Measurements from ENCODE around the gene EYA2. TPM values are rescaled to one million over a fixed set of nuclear protein-coding genes. Genes with fewer than 3 reads are reported as not detected.

The EYA2 gene
- total RNA-seq, 4 donors from 2014 or later, result 0.60 to 4.0 (median 0.99) TPM

DNA sequence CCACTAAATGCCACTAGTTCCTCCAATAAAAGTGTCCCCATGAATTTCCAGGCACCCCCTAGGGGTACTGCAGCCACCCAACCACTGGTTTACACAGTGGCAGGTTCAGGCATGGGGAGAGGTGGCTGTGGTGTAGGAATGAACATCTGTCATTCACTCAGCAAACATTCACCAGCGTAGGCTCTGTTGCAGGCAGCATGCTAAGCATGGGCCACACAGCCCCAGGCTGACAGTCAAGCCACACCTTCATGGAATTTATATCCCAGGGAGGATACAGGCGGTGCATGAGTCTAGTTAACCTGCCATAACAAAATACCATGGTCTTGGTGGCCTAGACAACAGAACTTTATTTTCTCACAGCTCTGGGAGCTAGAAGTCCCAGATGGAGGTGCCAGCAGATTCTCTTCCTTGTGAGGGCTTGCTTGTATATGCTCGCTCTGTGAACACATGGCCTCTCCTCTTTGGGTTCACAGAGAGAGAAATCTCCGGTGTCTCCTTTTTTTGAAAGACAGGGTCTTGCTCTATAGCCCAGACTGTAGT, 135.7 kb downstream of the EYA2 start:
- Histone ChIP-seq H3K4me1 (no peaks in the 10 kb centered on the region), H3K4me3 (no peak overlapping the region), H3K27ac (no peak overlapping the region), H3K36me3 (no peaks in the 10 kb centered on the region), H3K9me3 (peaks cover 0 to 4% (median 0%) of the 10 kb centered on the region in 3 donors), H3K27me3 (no peaks in the 10 kb centered on the region)
- no peak for DNase-seq
- intact Hi-C loops (cut with DNase I; ENCODE audit: low total_unique reads), result no loop called here
- TF ChIP-seq POLR2A (IDR thresholded peaks at IDR 0.05), result no peak
- TF ChIP-seq, protein P1, sequence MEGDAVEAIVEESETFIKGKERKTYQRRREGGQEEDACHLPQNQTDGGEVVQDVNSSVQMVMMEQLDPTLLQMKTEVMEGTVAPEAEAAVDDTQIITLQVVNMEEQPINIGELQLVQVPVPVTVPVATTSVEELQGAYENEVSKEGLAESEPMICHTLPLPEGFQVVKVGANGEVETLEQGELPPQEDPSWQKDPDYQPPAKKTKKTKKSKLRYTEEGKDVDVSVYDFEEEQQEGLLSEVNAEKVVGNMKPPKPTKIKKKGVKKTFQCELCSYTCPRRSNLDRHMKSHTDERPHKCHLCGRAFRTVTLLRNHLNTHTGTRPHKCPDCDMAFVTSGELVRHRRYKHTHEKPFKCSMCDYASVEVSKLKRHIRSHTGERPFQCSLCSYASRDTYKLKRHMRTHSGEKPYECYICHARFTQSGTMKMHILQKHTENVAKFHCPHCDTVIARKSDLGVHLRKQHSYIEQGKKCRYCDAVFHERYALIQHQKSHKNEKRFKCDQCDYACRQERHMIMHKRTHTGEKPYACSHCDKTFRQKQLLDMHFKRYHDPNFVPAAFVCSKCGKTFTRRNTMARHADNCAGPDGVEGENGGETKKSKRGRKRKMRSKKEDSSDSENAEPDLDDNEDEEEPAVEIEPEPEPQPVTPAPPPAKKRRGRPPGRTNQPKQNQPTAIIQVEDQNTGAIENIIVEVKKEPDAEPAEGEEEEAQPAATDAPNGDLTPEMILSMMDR (IDR thresholded peaks at IDR 0.05 in 4 of 5, conservative IDR thresholded peaks at IDR 0.05 in 1 of 5), result no peak
- in situ Hi-C loops (cut with MboI; ENCODE audit: low sequenced_read_pairs in 4 of 4), result loop anchor here in 1 of 4 donors (25.0 kb wide), 1 partner anchor 93 kb away; no protein-coding TSS in a partner anchor
- no peak for ATAC-seq

DNA sequence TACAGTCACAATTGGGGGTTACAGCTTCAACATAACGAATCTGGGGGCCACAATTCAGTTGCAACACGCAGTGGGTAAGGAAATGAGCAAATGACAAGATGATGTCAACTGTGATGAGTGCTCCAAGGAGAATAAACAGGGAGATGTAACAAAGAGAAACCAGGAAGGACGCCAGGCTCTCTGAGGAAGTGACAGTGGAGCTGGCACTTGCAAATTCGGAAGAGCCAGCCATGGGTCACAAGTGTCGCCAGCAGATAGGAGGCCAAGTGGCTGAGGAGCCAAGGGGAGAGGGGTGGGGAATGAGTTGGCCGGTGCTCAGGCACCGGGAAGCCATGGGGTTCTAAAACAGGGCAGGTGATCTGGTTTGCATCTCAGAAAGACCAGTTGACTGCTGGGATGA, 136.4 kb downstream of the EYA2 start:
- DNase-seq (peak in 1 of 2 donors; percentile 39), ATAC-seq (no peak)
- intact Hi-C loops (cut with DNase I; ENCODE audit: low total_unique reads), result no loop called here
- no peak overlapping the region for H3K4me3 ChIP-seq
- TF ChIP-seq, protein P1 (IDR thresholded peaks at IDR 0.05 in 4 of 5, conservative IDR thresholded peaks at IDR 0.05 in 1 of 5), result no peak
- no peak for TF ChIP-seq POLR2A (IDR thresholded peaks at IDR 0.05)
- peak overlapping the region in 1 of 4 donors; percentile 34 for H3K27ac ChIP-seq
- H3K36me3 ChIP-seq, result no peaks in the 10 kb centered on the region
- in situ Hi-C loops (cut with MboI; ENCODE audit: low sequenced_read_pairs in 4 of 4), result loop anchor here in 1 of 4 donors (25.0 kb wide), 1 partner anchor 94 kb away; no protein-coding TSS in a partner anchor
- no peaks in the 10 kb centered on the region for H3K4me1 ChIP-seq
- peaks cover 0 to 4% (median 0%) of the 10 kb centered on the region in 3 donors for H3K9me3 ChIP-seq
- H3K27me3 ChIP-seq, result no peaks in the 10 kb centered on the region

DNA sequence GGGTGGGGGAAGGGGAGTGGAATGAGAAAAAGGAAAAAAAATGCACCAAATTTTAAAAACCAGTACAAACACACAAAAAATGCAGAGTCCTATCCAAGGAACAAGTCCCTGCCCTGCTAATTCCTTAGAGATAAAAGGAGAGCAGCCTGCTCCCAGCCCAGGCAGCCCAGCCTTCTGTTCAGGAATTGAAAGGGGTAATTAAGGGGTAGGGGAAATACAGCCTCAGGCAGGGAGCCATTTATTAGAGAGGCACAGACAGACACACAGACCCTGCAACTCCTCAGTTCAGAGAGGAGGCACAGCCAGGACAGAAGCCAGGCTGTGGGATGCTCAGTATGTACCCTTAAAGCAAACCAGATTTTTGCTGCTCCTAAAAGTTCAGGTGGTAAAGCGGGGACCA, 137.2 kb downstream of the EYA2 start:
- in situ Hi-C loops (cut with MboI; ENCODE audit: low sequenced_read_pairs in 4 of 4) (loop anchor here in 1 of 4 donors (25.0 kb wide), 1 partner anchor 95 kb away; no protein-coding TSS in a partner anchor), intact Hi-C loops (cut with DNase I; ENCODE audit: low total_unique reads) (no loop called here)
- H3K27me3 ChIP-seq, result no peaks in the 10 kb centered on the region
- H3K4me3 ChIP-seq, result no peak overlapping the region
- ATAC-seq (no peak), DNase-seq (no peak)
- peaks cover 0 to 4% (median 0%) of the 10 kb centered on the region in 3 donors for H3K9me3 ChIP-seq
- H3K27ac ChIP-seq, result no peak overlapping the region
- TF ChIP-seq, protein P1 (IDR thresholded peaks at IDR 0.05 in 4 of 5, conservative IDR thresholded peaks at IDR 0.05 in 1 of 5), result no peak
- no peak for TF ChIP-seq POLR2A (IDR thresholded peaks at IDR 0.05)
- no peaks in the 10 kb centered on the region for H3K4me1 ChIP-seq
- H3K36me3 ChIP-seq, result no peaks in the 10 kb centered on the region

DNA sequence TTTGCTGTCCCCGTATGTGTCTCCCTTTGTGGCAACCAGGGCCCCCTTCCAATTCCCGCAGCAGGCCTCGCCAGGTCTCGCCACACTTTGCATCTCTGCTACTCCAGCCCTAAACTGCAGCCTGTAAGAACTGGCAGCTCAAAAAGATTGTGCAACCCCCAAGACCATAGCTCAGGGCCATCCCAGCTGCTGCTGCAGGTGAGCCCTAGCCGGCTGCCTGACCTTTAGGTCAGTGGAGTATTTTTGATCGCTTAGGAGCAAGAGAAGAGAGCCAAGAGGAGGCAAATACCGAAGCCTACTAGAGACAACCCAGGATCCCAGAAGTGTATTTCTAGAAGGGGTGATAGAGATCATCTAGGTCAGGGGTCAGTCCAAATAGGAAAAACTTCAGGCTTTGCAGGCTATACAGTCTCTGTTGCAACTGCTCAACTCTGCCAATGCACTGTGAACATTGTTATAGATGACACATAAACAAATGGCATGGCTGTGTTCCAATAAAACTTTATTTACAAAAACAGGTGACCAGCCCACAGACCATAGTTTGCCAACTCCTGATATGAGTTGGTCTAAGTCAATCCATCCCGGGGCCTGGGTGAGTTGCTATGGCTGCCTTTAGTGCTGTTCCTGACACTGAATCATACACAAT, 138.4 kb downstream of the EYA2 start:
- Histone ChIP-seq H3K36me3 (no peaks in the 10 kb centered on the region), H3K4me3 (no peak overlapping the region), H3K27me3 (no peaks in the 10 kb centered on the region), H3K9me3 (peaks cover 0 to 4% (median 0%) of the 10 kb centered on the region in 3 donors), H3K4me1 (no peaks in the 10 kb centered on the region), H3K27ac (peak overlapping the region in 1 of 4 donors; percentile 22)
- intact Hi-C loops (cut with DNase I; ENCODE audit: low total_unique reads), result no loop called here
- DNase-seq (peak; percentile 7 to 51), ATAC-seq (peak; percentile 61 to 63)
- TF ChIP-seq POLR2A (IDR thresholded peaks at IDR 0.05), result no peak
- TF ChIP-seq, protein P1 (IDR thresholded peaks at IDR 0.05 in 4 of 5, conservative IDR thresholded peaks at IDR 0.05 in 1 of 5), result no peak
- in situ Hi-C loops (cut with MboI; ENCODE audit: low sequenced_read_pairs in 4 of 4), result loop anchor here in 1 of 4 donors (25.0 kb wide), 1 partner anchor 96 kb away; no protein-coding TSS in a partner anchor
